LNCaP clone FGC (cell line): Measurements from ENCODE around the gene KRT9.

Experiments
- DNase-seq: peaks from one replicate; pipeline ENCODE4 v3.0.0-alpha.2; 2011; ENCODE audit warnings: low read depth
- H3K4me3 ChIP-seq: 2 replicates; pipeline ENCODE4 v1.5.1; 2011; ENCODE audit warnings: mild to moderate bottlenecking, low read depth, low read length, control low read depth
- CTCF ChIP-seq: IDR thresholded peaks from 2 replicates; pipeline ENCODE4 v1.5.1; 2012; ENCODE audit warnings: mild to moderate bottlenecking; ENCODE audit not compliant: control insufficient read depth, insufficient read depth; ENCODE audit errors: extremely low read depth

KRT9 gene

DNA sequence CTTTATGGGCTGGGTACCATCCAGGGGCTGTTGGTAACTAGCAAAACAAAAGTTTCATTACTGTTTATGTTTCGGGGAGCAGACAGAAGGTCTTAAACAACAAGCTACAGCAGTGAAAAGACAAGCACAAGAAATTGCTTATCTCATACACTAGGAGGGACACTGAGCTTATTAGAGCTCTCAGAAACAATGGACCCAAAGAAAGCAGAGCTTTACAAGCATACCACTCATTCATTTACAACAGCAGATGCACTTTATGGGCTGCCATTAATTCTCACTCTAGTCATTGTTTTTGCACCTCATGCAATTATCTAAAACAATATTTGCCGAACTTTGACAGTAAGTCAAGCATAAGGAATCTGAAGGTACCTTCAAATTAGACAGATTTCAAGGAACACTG is 30.7 kb upstream of the KRT9 start:
- DNase-seq, result no peak
- TF ChIP-seq CTCF, result no peak
- H3K4me3 ChIP-seq, result no peak overlapping the region

DNA sequence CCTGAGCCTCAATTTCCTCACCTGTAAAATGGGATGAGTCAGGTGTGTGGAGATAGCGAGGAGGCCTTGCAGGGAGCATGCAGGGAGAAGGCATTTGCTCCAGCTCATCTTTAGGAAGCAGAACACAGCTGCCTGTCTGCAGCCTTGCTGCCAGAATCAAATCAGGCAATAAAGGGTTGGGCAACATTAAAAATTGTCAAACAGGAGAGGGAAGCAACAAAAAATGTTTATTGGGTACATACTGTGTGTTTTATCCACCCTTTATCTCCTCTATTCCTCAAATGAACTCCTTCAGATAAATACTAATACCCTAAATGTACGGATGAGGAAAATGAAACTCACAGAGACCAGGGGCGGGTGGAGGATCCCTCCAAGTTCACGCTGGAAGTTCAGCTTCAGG is 28.5 kb upstream of the KRT9 start:
- peak overlapping the region; percentile 28 for H3K4me3 ChIP-seq
- DNase-seq, result peak; percentile 77
- TF ChIP-seq CTCF, result no peak

- no peak for TF ChIP-seq CTCF
- peak overlapping the region; percentile 28 for H3K4me3 ChIP-seq
- DNase-seq, result no peak
Measured at GRCh38 chr17:41599680-41600079, 27.8 kb upstream of the KRT9 start.

- DNase-seq, result no peak
- no peak for TF ChIP-seq CTCF
- no peak overlapping the region for H3K4me3 ChIP-seq
Measured at GRCh38 chr17:41595585-41595984, 23.7 kb upstream of the KRT9 start.

GRCh38 chr17:41594363-41594915 is 22.6 kb upstream of the KRT9 start:
- no peak for DNase-seq
- no peak overlapping the region for H3K4me3 ChIP-seq
- TF ChIP-seq CTCF, result no peak

DNA sequence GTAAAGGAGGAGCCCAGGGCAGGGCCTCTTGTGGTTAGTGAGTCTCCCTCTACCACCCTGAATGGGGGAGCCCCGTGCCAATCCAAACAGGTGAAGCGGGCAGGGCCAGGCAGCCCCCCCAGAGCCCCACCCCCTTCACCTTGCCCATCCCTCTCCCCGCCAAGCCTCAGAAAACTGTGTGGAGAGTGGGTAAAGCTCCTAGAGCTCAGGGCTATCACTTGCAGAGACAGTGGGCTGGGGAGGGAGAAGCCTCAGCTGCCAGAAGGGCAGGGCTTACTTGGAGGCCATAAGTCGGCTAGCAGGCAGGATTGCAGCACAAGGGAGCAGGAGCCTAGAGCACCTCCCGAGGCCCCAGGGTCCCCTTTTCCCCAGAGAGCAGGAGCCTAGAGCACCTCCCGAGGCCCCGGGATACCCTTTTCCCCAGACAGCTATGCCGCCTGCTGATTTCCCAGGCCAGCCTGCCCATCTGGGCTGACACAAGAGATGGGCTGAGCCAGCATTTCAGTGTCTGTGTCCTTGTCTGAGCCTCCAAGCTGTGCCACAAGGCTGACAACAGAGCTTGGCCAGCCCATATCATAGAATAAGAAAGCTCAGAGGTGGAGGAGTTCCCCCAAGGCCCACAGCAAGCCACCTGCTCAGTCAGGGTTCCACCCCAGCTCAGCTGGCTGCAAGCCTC is 21.6 kb upstream of the KRT9 start:
- no peak overlapping the region for H3K4me3 ChIP-seq
- no peak for DNase-seq
- no peak for TF ChIP-seq CTCF
